Breast epithelium (tissue), 3 donors: Measurements from ENCODE around the gene GOLGA1.

Experiments used
- POLR2A ChIP-seq: fragments of 450-650 bp; IDR thresholded peaks from one replicate; pipeline ENCODE4 v1.6.1; 2016; ENCODE audit warnings: antibody characterized with exemption, mild to moderate bottlenecking, moderate library complexity
- POLR2AphosphoS5 ChIP-seq, 3 donors: sonication (generic); formaldehyde crosslinking; IDR thresholded peaks; one replicate each; pipeline ENCODE4 v1.6.1; 2017; ENCODE audit warnings: antibody characterized with exemption in 3 of 3
- TF ChIP-seq, protein P1 (sequence below), 3 donors: fragments of 450-650 bp; IDR thresholded peaks; one replicate each; pipeline ENCODE4 v1.5.1; 2016 to 2017; ENCODE audit warnings: antibody characterized with exemption in 3 of 3, mild to moderate bottlenecking in 3 of 3, moderate library complexity in 3 of 3

DNA sequence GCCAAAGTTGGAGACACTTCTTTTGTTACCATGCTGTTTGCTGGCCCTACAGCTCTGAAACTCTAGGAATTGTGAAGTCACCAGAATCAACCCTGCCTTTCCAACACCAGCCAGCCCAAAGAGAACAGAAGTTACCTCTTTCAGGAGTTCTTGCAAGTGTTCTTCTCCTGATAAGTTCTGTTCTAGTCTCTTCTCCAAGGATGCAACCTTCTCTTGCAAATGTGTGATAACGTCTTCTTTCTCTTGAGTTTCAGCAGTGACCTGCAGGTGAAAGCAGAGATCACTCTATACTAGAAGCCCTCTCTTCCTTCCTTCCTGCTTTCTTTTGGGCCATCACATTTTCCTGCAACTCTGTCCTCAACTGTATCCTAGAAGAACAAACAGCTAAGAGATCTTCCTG lies 29.1 kb downstream of the GOLGA1 start:
- no peak for TF ChIP-seq POLR2A
- TF ChIP-seq POLR2AphosphoS5 (IDR thresholded peaks at IDR 0.05): no peak
- TF ChIP-seq, protein P1, sequence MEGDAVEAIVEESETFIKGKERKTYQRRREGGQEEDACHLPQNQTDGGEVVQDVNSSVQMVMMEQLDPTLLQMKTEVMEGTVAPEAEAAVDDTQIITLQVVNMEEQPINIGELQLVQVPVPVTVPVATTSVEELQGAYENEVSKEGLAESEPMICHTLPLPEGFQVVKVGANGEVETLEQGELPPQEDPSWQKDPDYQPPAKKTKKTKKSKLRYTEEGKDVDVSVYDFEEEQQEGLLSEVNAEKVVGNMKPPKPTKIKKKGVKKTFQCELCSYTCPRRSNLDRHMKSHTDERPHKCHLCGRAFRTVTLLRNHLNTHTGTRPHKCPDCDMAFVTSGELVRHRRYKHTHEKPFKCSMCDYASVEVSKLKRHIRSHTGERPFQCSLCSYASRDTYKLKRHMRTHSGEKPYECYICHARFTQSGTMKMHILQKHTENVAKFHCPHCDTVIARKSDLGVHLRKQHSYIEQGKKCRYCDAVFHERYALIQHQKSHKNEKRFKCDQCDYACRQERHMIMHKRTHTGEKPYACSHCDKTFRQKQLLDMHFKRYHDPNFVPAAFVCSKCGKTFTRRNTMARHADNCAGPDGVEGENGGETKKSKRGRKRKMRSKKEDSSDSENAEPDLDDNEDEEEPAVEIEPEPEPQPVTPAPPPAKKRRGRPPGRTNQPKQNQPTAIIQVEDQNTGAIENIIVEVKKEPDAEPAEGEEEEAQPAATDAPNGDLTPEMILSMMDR (IDR thresholded peaks at IDR 0.05): no peak
